ENCODE measurements around the gene KCNMB4.

DNA sequence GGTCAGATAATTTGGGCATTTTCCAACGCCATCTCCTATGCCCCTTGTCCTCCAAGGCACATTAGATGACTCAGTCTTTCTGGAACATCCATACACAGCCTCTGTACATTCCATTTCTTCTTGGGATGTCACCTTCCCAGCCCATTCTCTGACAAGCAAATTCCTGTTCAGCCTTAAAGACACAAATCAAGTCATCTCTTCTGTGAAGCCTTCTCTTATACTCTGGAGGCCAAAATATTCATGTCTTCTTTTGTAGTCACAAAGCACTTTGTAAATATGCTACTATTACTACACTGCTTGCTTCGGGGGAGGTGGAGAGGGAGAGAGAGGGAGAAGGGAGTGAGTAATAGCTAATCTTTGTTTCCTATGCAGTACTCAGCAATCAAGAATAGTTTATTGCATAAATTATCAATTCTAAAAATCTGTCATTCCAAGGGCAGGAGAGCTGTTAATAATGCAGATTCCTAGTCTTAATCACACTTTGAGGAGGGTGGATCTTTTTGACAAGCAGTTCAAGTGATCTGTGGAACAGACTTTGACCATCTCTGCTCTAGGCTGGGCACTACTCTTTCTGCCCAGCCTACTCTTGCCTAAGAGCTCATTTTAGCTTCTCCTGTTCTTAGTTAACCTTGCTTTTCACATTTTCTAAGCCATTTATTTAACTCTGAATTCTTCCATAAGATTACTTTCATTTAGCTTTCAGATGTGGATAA lies 27.9 kb downstream of the KCNMB4 start:
- no peak for TF ChIP-seq GATA2 (IDR thresholded peaks at IDR 0.05; ENCODE audit: low read depth, low read length)
- no peak for TF ChIP-seq GATA3 (IDR thresholded peaks at IDR 0.05; ENCODE audit: low read depth, low read length)

Measured in SH-SY5Y (cell line).